K562 (cell line): ENCODE results near the gene ZFP62. TPM values are rescaled to one million over a fixed set of nuclear protein-coding genes. Genes with fewer than 3 reads are reported as not detected.
A peak's percentile ranks its signal among the peaks of the same experiment; 100 is the strongest.

Experiments
- BHLHE40 ChIP-seq: IDR thresholded peaks from 2 replicates; pipeline ENCODE4 v1.6.1; 2011; ENCODE audit warnings: low read length, improper control_type of control experiment
- ELF2 ChIP-seq: fragments of 250-450 bp; sonication (Bioruptor Pico); IDR thresholded peaks from 2 replicates; pipeline ENCODE4 v1.5.0; 2021; ENCODE audit warnings: mild to moderate bottlenecking
- FOS ChIP-seq: IDR thresholded peaks from 3 replicates; pipeline ENCODE4 v1.6.1; 2011; ENCODE audit not compliant: insufficient read length; ENCODE audit errors: extremely low read depth
- FOSL1 ChIP-seq: fragments of 200-800 bp; sonication (Bioruptor generic); conservative IDR thresholded peaks from 2 replicates; pipeline ENCODE4 v1.6.1; 2016; ENCODE audit warnings: missing genetic modification characterization, missing compliant biosample characterization
- GABPA ChIP-seq: fragments of 200-800 bp; sonication (Bioruptor generic); conservative IDR thresholded peaks from 2 replicates; pipeline ENCODE4 v1.6.1; 2016; ENCODE audit warnings: low read depth, missing genetic modification characterization, missing compliant biosample characterization
- HIVEP1 ChIP-seq: fragments of 250-450 bp; sonication (Bioruptor Pico); IDR thresholded peaks from 2 replicates; pipeline ENCODE4 v1.4.0; 2020; ENCODE audit warnings: mild to moderate bottlenecking
- ILF3 ChIP-seq: fragments of 450-650 bp; IDR thresholded peaks from 2 replicates; pipeline ENCODE4 v1.6.1; 2018; ENCODE audit warnings: antibody characterized with exemption, mild to moderate bottlenecking, moderate library complexity, borderline replicate concordance
- JUN ChIP-seq, 2 experiments: sonication (generic) in 1 of 2; formaldehyde crosslinking in 1 of 2; IDR thresholded peaks; 2 replicates each; pipeline versions ENCODE4 v1.6.1 to v1.8.0; 2012 to 2022; ENCODE audit warnings: borderline replicate concordance in 2 of 2, mild to moderate bottlenecking in 2 of 2, improper control_type of control experiment in 1 of 2, low read depth in 1 of 2, low read length in 1 of 2, missing genetic modification reagents in 1 of 2
- KDM1A ChIP-seq, 2 experiments: fragments of 450-650 bp; IDR thresholded peaks; 2 replicates each; pipeline ENCODE4 v1.6.1; 2016; ENCODE audit warnings: mild to moderate bottlenecking in 2 of 2
- KHSRP ChIP-seq: fragments of 450-650 bp; IDR thresholded peaks from 2 replicates; pipeline ENCODE4 v1.6.1; 2017
- KLF1 ChIP-seq: fragments of 450-650 bp; IDR thresholded peaks from 2 replicates; pipeline ENCODE4 v1.6.1; 2016; ENCODE audit warnings: missing genetic modification characterization, missing compliant biosample characterization
- KLF16 ChIP-seq: IDR thresholded peaks from 2 replicates; pipeline ENCODE4 v1.6.1; 2016; ENCODE audit warnings: antibody characterized with exemption
- SMC3 ChIP-seq: conservative IDR thresholded peaks from 2 replicates; pipeline ENCODE4 v1.6.1; 2011; ENCODE audit warnings: low read depth, low read length, improper control_type of control experiment; ENCODE audit not compliant: insufficient read depth
- STAT5B ChIP-seq: fragments of 250-450 bp; sonication (Bioruptor Pico); IDR thresholded peaks from 2 replicates; pipeline ENCODE4 v1.8.0; 2021; ENCODE audit warnings: mild to moderate bottlenecking, inconsistent platforms
- TAL1 ChIP-seq: fragments of 450-650 bp; IDR thresholded peaks from 2 replicates; pipeline ENCODE4 v1.6.1; 2016; ENCODE audit warnings: mild to moderate bottlenecking
- ZNF143 ChIP-seq: sonication (generic); formaldehyde crosslinking; IDR thresholded peaks from 2 replicates; pipeline ENCODE4 v1.9.0; 2022; ENCODE audit warnings: mild to moderate bottlenecking, missing genetic modification reagents
- ZNF197 ChIP-seq: fragments of 200-800 bp; sonication (Bioruptor generic); IDR thresholded peaks from 2 replicates; pipeline ENCODE4 v1.6.1; 2016; ENCODE audit warnings: low read depth, missing genetic modification characterization, missing compliant biosample characterization
- ZNF274 ChIP-seq: IDR thresholded peaks from 2 replicates; pipeline ENCODE4 v1.6.1; 2011; ENCODE audit warnings: low read depth, mild to moderate bottlenecking, low read length, moderate library complexity, borderline replicate concordance
- ZNF316 ChIP-seq: fragments of 450-650 bp; IDR thresholded peaks from 2 replicates; pipeline ENCODE4 v1.6.1; 2016
- ZNF551 ChIP-seq: fragments of 250-450 bp; sonication (Bioruptor Pico); IDR thresholded peaks from 2 replicates; pipeline ENCODE4 v1.5.0; 2021; ENCODE audit warnings: mild to moderate bottlenecking, moderate library complexity
- ZSCAN29 ChIP-seq: fragments of 450-650 bp; IDR thresholded peaks from 2 replicates; pipeline ENCODE4 v1.6.1; 2017
- polyA plus RNA-seq, 8 experiments: library from polyadenylated mRNA; depleted of rRNA in 4 of 8; stranded (reverse) in 5 of 8; unstranded in 3 of 8; fragments of >200 nt; fragmentation: Nextera tagmentation in 2 of 8; fragmentation: Illumina TruSeq in 1 of 8; extraction: Ambion mirVana in 2 of 8; extraction: Trizol in 1 of 8; gene quantifications; 2 replicates each; pipeline versions ENCODE4 v1.2.1 to v1.2.3, GENCODE V29; 2011 to 2014; ENCODE audit warnings: inconsistent platforms in 1 of 8, missing spikeins in 1 of 8
- total RNA-seq, 7 experiments: library from RNA; depleted of rRNA in 6 of 7; stranded (reverse); fragments of >200 nt in 6 of 7; fragmentation: Illumina TruSeq in 2 of 7; extraction: Trizol in 2 of 7; gene quantifications; 2 replicates each; pipeline versions ENCODE4 v1.2.1 to v1.2.3, GENCODE V29; 2011 to 2021; ENCODE audit warnings: low replicate concordance in 1 of 7
- TF ChIP-seq, protein P1 (sequence below): fragments of 150-350 bp; conservative IDR thresholded peaks from 2 replicates; pipeline ENCODE4 v1.6.1; 2014; ENCODE audit warnings: low read length
- TF ChIP-seq, protein P2 (sequence below): fragments of 250-450 bp; sonication (Bioruptor Pico); IDR thresholded peaks from 2 replicates; pipeline ENCODE4 v1.6.1; 2021; ENCODE audit warnings: mild to moderate bottlenecking
- TF ChIP-seq, protein P3 (sequence below): sonication (generic); IDR thresholded peaks from 2 replicates; pipeline ENCODE4 v1.6.1; 2016

Gene ZFP62
- total and polyA plus RNA-seq, 9 of the 15 experiments (the other 6 are each of a cell fraction or from before 2014, with no cell fraction given): 12.2 to 37.5 (median 25.0) TPM

DNA sequence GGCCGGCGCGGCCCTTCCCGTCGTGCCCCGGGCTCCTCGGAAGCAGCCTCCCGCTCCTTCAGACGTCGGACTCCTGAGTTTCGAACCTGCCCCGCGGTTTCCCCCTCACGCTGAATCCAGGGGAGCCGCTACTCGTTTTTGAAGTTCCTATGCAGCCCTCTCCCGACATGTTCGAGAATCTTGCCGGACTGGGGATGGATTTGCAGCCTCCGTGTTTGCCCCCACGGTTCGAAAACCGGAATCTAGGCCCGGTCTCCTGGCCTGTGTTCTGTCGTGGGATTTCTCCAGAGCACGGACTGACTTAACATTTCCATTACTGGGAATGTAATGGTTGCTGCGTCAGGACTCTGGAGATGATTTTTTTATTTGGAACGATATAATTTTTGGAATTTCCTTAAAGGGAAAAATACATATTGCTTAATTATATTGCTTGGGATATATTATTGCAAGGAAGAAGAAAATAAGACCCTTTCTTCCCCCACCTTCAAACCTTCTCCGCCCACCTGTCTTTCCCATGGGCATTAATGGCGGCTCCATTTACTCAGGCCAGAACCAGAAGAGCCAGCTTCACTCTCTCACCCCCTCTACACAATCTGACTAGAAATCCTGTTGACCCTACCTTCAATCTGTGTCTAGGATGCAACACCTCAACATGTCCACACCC, 50.0 kb downstream of the ZFP62 start (continued):
- TF ChIP-seq FOS: no peak
- TF ChIP-seq SMC3: no peak
- TF ChIP-seq ILF3: no peak
- TF ChIP-seq ZNF143 (CRISPR knock-in tag): peak; percentile 62; the same call in 1 of the 2 replicates
- TF ChIP-seq ELF2: no peak
- TF ChIP-seq ZNF316: 0 out of 2 replicates have a peak, but pooled peaks have one; percentile 6
- no peak for TF ChIP-seq GABPA (tag)
- TF ChIP-seq, protein P1, sequence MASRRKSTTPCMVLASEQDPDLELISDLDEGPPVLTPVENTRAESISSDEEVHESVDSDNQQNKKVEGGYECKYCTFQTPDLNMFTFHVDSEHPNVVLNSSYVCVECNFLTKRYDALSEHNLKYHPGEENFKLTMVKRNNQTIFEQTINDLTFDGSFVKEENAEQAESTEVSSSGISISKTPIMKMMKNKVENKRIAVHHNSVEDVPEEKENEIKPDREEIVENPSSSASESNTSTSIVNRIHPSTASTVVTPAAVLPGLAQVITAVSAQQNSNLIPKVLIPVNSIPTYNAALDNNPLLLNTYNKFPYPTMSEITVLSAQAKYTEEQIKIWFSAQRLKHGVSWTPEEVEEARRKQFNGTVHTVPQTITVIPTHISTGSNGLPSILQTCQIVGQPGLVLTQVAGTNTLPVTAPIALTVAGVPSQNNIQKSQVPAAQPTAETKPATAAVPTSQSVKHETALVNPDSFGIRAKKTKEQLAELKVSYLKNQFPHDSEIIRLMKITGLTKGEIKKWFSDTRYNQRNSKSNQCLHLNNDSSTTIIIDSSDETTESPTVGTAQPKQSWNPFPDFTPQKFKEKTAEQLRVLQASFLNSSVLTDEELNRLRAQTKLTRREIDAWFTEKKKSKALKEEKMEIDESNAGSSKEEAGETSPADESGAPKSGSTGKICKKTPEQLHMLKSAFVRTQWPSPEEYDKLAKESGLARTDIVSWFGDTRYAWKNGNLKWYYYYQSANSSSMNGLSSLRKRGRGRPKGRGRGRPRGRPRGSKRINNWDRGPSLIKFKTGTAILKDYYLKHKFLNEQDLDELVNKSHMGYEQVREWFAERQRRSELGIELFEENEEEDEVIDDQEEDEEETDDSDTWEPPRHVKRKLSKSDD: no peak
- no peak for TF ChIP-seq TAL1
- no peak for TF ChIP-seq ZNF551 (CRISPR knock-in tag)
- no peak for TF ChIP-seq STAT5B (CRISPR knock-in tag)
- TF ChIP-seq KLF16: no peak
- 0 out of 2 replicates have a peak, but pooled peaks have one; percentile 6 for TF ChIP-seq FOSL1 (tag)
- TF ChIP-seq ZNF197 (CRISPR knock-in tag): 0 out of 2 replicates have a peak, but pooled peaks have one; percentile 17
- TF ChIP-seq JUN (IDR thresholded peaks at IDR 0.05; ENCODE audit: borderline replicate concordance, low read depth, low read length): no peak
- no peak for TF ChIP-seq JUN (CRISPR knock-in tag; IDR thresholded peaks at IDR 0.05; ENCODE audit: borderline replicate concordance)
- TF ChIP-seq ZNF274: no peak
- TF ChIP-seq KHSRP: no peak
- no peak for TF ChIP-seq KLF1 (tag)
- TF ChIP-seq, protein P2, sequence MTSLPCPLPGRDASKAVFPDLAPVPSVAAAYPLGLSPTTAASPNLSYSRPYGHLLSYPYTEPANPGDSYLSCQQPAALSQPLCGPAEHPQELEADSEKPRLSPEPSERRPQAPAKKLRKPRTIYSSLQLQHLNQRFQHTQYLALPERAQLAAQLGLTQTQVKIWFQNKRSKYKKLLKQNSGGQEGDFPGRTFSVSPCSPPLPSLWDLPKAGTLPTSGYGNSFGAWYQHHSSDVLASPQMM (CRISPR knock-in tag): no peak
- TF ChIP-seq BHLHE40: 0 out of 2 replicates have a peak, but pooled peaks have one; percentile 2
- TF ChIP-seq, protein P3, sequence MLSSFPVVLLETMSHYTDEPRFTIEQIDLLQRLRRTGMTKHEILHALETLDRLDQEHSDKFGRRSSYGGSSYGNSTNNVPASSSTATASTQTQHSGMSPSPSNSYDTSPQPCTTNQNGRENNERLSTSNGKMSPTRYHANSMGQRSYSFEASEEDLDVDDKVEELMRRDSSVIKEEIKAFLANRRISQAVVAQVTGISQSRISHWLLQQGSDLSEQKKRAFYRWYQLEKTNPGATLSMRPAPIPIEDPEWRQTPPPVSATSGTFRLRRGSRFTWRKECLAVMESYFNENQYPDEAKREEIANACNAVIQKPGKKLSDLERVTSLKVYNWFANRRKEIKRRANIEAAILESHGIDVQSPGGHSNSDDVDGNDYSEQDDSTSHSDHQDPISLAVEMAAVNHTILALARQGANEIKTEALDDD: no peak
- no peak for TF ChIP-seq ZSCAN29
- TF ChIP-seq KDM1A (IDR thresholded peaks at IDR 0.05): peak in 1 of 2 experiments; percentile 29; a peak in 1 of 4 replicates
- TF ChIP-seq HIVEP1: no peak
